ENCODE results near the gene DOC2A. TPM values are rescaled to one million over a fixed set of nuclear protein-coding genes. Genes with fewer than 3 reads are reported as not detected.

DOC2A gene
- total RNA-seq, 1 experiment from 2014 or later = 3.2 TPM

DNA sequence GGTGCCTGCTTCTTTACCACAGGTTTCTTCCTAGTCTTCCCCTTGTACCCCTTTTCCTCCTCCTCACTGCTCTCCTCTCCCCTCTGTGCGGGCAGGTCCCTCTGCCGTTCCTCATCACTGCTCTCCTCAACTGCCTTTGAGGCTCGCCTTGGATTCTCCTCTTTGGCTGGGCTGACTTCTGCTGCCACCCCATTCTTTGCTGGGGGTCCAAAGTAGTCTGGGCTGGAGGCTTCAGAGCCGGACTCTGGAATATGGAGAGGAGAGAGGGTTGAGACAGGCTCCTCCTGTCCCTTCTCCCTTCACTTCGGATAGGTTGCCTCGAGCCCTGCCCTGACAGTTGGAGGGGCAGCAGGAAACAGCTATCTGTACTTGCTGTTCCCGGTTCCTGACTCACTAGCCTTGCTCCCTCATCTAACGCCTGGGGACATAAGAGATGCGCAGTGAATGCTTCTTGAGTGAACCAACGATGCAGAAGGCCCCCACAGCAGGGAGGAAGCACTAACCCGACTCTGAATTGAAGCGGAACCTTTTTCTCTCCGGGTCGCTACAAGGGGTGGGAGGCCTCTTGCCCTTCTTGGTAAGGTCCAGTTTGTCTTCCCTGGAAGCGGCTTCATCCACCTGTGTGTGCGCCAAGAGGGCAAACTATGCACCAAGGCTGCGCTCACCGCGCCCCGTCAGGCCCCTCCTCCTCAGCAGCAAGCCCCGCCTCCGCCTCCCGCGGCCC lies 16.1 kb downstream of the DOC2A start:
- peak; percentile 36 for DNase-seq (ENCODE audit: low spot score)
- peaks cover 41% of the 10 kb centered on the region for H3K36me3 ChIP-seq (ENCODE audit: insufficient read depth, low read length, poor library complexity, severe bottlenecking)
- H3K4me3 ChIP-seq (ENCODE audit: low read depth, low read length, poor library complexity, severe bottlenecking) = peak overlapping the region; percentile 66
- H3K27me3 ChIP-seq (replicated peaks; ENCODE audit: insufficient read depth, low read depth, low read length, poor library complexity) = no peaks in the 10 kb centered on the region
- peak overlapping the region; percentile 91 for H3K27ac ChIP-seq (ENCODE audit: low read depth, low read length, poor library complexity, severe bottlenecking)
- ChIA-PET POLR2A (ENCODE audit: low non-redundant PET) (no interaction called here), CTCF (no interaction called here)
- H3K4me1 ChIP-seq (ENCODE audit: insufficient read depth, low read length, poor library complexity, severe bottlenecking) = peaks cover 16% of the 10 kb centered on the region
- no TSS peak for BruUV-seq (replicated peaks)
- no peaks in the 10 kb centered on the region for H3K9me3 ChIP-seq (ENCODE audit: low read depth, low read length, poor library complexity, severe bottlenecking)
- intact Hi-C loops (cut with micrococcal nuclease; ENCODE audit: unreplicated experiment) = no loop called here
- no peak for TF ChIP-seq EZH2 (IDR thresholded peaks at IDR 0.05; ENCODE audit: borderline replicate concordance, low read depth, low read length, poor library complexity, severe bottlenecking)
- TF ChIP-seq, protein P1, sequence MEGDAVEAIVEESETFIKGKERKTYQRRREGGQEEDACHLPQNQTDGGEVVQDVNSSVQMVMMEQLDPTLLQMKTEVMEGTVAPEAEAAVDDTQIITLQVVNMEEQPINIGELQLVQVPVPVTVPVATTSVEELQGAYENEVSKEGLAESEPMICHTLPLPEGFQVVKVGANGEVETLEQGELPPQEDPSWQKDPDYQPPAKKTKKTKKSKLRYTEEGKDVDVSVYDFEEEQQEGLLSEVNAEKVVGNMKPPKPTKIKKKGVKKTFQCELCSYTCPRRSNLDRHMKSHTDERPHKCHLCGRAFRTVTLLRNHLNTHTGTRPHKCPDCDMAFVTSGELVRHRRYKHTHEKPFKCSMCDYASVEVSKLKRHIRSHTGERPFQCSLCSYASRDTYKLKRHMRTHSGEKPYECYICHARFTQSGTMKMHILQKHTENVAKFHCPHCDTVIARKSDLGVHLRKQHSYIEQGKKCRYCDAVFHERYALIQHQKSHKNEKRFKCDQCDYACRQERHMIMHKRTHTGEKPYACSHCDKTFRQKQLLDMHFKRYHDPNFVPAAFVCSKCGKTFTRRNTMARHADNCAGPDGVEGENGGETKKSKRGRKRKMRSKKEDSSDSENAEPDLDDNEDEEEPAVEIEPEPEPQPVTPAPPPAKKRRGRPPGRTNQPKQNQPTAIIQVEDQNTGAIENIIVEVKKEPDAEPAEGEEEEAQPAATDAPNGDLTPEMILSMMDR (conservative IDR thresholded peaks at IDR 0.05; ENCODE audit: low read depth, low read length) = no peak

DNA sequence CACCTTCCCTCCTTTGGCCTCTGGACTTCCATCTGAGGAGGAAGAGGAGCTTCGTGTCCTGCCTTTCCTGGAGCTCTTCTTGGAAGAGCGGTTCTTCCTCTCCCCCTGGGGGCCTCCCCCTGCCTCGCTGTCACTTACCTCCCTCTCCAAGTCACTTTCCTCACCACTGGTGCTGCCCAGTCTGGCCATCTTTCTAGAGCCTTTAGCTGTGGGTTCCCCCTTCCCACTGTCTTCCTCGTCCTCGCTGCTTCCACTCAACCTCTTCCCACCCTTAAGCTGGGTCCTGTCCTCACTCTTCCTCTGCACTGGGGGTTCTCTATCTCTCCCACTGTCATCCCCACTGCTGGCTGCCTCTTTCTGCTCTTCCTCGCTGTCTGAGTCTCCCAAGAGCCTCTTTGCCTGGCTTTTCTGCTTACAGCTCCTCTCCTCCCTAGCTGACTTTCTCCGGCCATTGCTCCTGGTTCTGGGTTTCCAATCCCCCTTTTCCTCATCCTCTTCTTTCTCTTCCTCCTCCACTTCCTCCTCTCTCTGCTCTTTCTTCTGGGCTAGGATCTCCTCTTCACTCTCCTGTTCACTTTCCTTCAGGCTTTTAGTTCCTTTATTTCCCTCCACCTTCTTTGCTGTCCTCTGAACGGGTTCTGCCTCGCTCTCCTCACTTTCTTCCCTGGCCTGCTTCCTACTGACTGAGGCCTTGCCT lies 16.8 kb downstream of the DOC2A start:
- no peaks in the 10 kb centered on the region for H3K27me3 ChIP-seq (replicated peaks; ENCODE audit: insufficient read depth, low read depth, low read length, poor library complexity)
- peaks cover 45% of the 10 kb centered on the region for H3K36me3 ChIP-seq (ENCODE audit: insufficient read depth, low read length, poor library complexity, severe bottlenecking)
- intact Hi-C loops (cut with micrococcal nuclease; ENCODE audit: unreplicated experiment) = no loop called here
- H3K4me1 ChIP-seq (ENCODE audit: insufficient read depth, low read length, poor library complexity, severe bottlenecking) = peaks cover 16% of the 10 kb centered on the region
- TSS peak; percentile 82 for BruUV-seq (replicated peaks)
- no peak for DNase-seq (ENCODE audit: low spot score)
- ChIA-PET CTCF (interaction anchor here (0.6 kb wide), 1 partner anchor 29 kb away, joined by 3 read pairs; no protein-coding TSS in a partner anchor), POLR2A (ENCODE audit: low non-redundant PET) (no interaction called here)
- H3K4me3 ChIP-seq (ENCODE audit: low read depth, low read length, poor library complexity, severe bottlenecking) = peak overlapping the region; percentile 66
- TF ChIP-seq, protein P1 (conservative IDR thresholded peaks at IDR 0.05; ENCODE audit: low read depth, low read length) = no peak
- TF ChIP-seq EZH2 (IDR thresholded peaks at IDR 0.05; ENCODE audit: borderline replicate concordance, low read depth, low read length, poor library complexity, severe bottlenecking) = no peak
- H3K9me3 ChIP-seq (ENCODE audit: low read depth, low read length, poor library complexity, severe bottlenecking) = no peaks in the 10 kb centered on the region
- peak overlapping the region; percentile 91 for H3K27ac ChIP-seq (ENCODE audit: low read depth, low read length, poor library complexity, severe bottlenecking)

DNA sequence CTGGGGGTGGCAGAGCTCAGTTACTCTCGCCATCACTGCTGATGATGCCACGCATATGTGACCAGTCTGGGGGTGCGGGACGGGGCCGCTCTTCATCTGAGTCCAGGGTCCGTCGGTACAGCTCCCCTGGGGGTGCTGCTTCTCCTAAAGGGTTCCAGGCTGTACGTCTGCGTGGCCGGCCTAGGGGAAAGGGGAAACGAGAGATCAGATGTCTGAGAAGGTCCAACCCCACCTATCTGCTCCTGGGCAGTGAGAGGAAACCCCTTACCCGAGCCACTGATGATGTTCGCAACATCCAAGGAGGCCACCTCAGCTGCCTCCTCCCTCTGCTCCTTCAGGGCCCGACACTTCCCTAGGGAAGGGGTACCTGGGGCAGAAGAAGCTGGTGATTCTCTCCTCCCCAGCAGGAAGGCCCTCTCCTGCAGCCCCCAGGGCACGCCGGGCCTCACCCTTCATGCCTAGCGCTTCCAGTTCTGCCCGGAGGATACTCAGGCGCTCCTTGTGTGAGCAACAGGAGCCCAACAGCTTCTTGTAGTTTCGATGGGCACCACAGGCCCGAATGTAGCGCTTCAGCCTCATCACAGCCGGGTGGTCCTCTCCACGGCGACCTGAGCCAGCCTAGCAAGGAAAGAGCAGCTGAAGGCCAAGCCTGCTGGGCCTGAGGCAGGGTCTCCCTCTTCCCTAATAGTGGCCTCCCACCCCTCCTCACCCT lies 17.5 kb downstream of the DOC2A start:
- no peak for DNase-seq (ENCODE audit: low spot score)
- Histone ChIP-seq H3K9me3 (ENCODE audit: low read depth, low read length, poor library complexity, severe bottlenecking) (no peaks in the 10 kb centered on the region), H3K27ac (ENCODE audit: low read depth, low read length, poor library complexity, severe bottlenecking) (peak overlapping the region; percentile 91), H3K36me3 (ENCODE audit: insufficient read depth, low read length, poor library complexity, severe bottlenecking) (peaks cover 46% of the 10 kb centered on the region), H3K27me3 (replicated peaks; ENCODE audit: insufficient read depth, low read depth, low read length, poor library complexity) (no peaks in the 10 kb centered on the region), H3K4me3 (ENCODE audit: low read depth, low read length, poor library complexity, severe bottlenecking) (no peak overlapping the region), H3K4me1 (ENCODE audit: insufficient read depth, low read length, poor library complexity, severe bottlenecking) (peaks cover 16% of the 10 kb centered on the region)
- BruUV-seq (replicated peaks) = no TSS peak
- intact Hi-C loops (cut with micrococcal nuclease; ENCODE audit: unreplicated experiment) = no loop called here
- CTCF ChIA-PET = interaction anchor here (0.6 kb wide), 2 partner anchors 28 to 158 kb away, joined by 3 read pairs; no protein-coding TSS in a partner anchor
- no peak for TF ChIP-seq EZH2 (IDR thresholded peaks at IDR 0.05; ENCODE audit: borderline replicate concordance, low read depth, low read length, poor library complexity, severe bottlenecking)
- TF ChIP-seq, protein P1 (conservative IDR thresholded peaks at IDR 0.05; ENCODE audit: low read depth, low read length) = no peak
- POLR2A ChIA-PET (ENCODE audit: low non-redundant PET) = no interaction called here

All from A673 (cell line).